Keratinocyte (primary cell): Measurements from ENCODE around the gene GFOD1. TPM values are rescaled to one million over a fixed set of nuclear protein-coding genes. Genes with fewer than 3 reads are reported as not detected.

ENCODE experiments used
- DNase-seq: peaks from one replicate; pipeline ENCODE4 v3.0.0-alpha.2; 2011; ENCODE audit warnings: low read depth, missing footprints, low spot score
- FAIRE-seq: peaks from 2 replicates; lab custom pipeline; 2011; peaks lifted over from hg19 to GRCh38; lab: Jason Lieb, UNC
- H2AFZ ChIP-seq: 2 replicates; pipeline ENCODE4 v1.6.0; 2012; ENCODE audit warnings: low read length, control low read depth, inconsistent platforms; ENCODE audit not compliant: control insufficient read depth
- H3K27ac ChIP-seq: 2 replicates; pipeline ENCODE4 v1.5.1; 2011; ENCODE audit warnings: low read length; ENCODE audit not compliant: control insufficient read depth, insufficient read depth
- H3K27me3 ChIP-seq: 3 replicates; pipeline ENCODE4 v1.6.0; 2011; ENCODE audit warnings: low read length; ENCODE audit not compliant: control insufficient read depth, insufficient read depth; ENCODE audit errors: extremely low read depth
- H3K36me3 ChIP-seq, 2 experiments: 2 replicates in 1 of 2; 3 replicates in 1 of 2; pipeline ENCODE4 v1.5.1; 2011; ENCODE audit warnings: low read length in 2 of 2, mild to moderate bottlenecking in 1 of 2; ENCODE audit not compliant: control insufficient read depth in 2 of 2, insufficient read depth in 2 of 2; ENCODE audit errors: extremely low read depth in 1 of 2
- H3K4me1 ChIP-seq: 3 replicates; pipeline ENCODE4 v1.5.1; 2011; ENCODE audit warnings: low read length; ENCODE audit not compliant: control insufficient read depth, insufficient read depth; ENCODE audit errors: extremely low read depth
- H3K4me2 ChIP-seq: 3 replicates; pipeline ENCODE4 v1.6.0; 2011; ENCODE audit warnings: low read depth, low read length; ENCODE audit not compliant: control insufficient read depth, insufficient read depth; ENCODE audit errors: extremely low read depth
- H3K4me3 ChIP-seq, 3 experiments: fragments of 200-600 bp in 1 of 3; sonication (generic) in 1 of 3; 2 replicates in 2 of 3; 3 replicates in 1 of 3; pipeline ENCODE4 v1.5.1; 2011 to 2016; ENCODE audit warnings: low read length in 3 of 3, mild to moderate bottlenecking in 3 of 3, control low read depth in 2 of 3, inconsistent platforms in 1 of 3, low read depth in 1 of 3, mixed read lengths in 1 of 3, mixed run types in 1 of 3, moderate library complexity in 1 of 3; ENCODE audit not compliant: control insufficient read depth in 2 of 3, insufficient read depth in 2 of 3; ENCODE audit errors: extremely low read depth in 1 of 3
- H3K79me2 ChIP-seq: 2 replicates; pipeline ENCODE4 v1.6.0; 2012; ENCODE audit warnings: low read length; ENCODE audit not compliant: control insufficient read depth, insufficient read depth
- H3K9ac ChIP-seq: 3 replicates; pipeline ENCODE4 v1.6.0; 2011; ENCODE audit warnings: low read length; ENCODE audit not compliant: control insufficient read depth, insufficient read depth; ENCODE audit errors: extremely low read depth
- H3K9me1 ChIP-seq: 3 replicates; pipeline ENCODE4 v1.6.0; 2011; ENCODE audit warnings: low read length; ENCODE audit not compliant: control insufficient read depth, insufficient read depth; ENCODE audit errors: extremely low read depth
- H3K9me3 ChIP-seq: 2 replicates; pipeline ENCODE4 v1.5.1; 2012; ENCODE audit warnings: low read depth, low read length; ENCODE audit not compliant: control insufficient read depth
- H4K20me1 ChIP-seq: 3 replicates; pipeline ENCODE4 v1.6.0; 2011; ENCODE audit warnings: low read length; ENCODE audit not compliant: control insufficient read depth, insufficient read depth; ENCODE audit errors: extremely low read depth
- CTCF ChIP-seq, 3 experiments: IDR thresholded peaks in 1 of 3; conservative IDR thresholded peaks in 1 of 3; optimal IDR thresholded peaks in 1 of 3; 2 replicates in 2 of 3; 3 replicates in 1 of 3; pipeline versions ENCODE3 to v1.5.1; 2011; ENCODE audit warnings: low read length in 3 of 3, mild to moderate bottlenecking in 3 of 3, moderate library complexity in 2 of 3, control low read depth in 1 of 3, inconsistent platforms in 1 of 3; ENCODE audit not compliant: insufficient read depth in 2 of 3; ENCODE audit errors: extremely low read depth in 1 of 3
- EZH2 ChIP-seq: IDR thresholded peaks from one replicate; pipeline ENCODE4 v1.6.1; 2012; ENCODE audit warnings: inconsistent platforms, mild to moderate bottlenecking, low read length, moderate library complexity
- dilution Hi-C: fragments of 300-500 bp; cut with MboI; formaldehyde crosslinking; loops from one replicate; pipeline ENCODE4 v1.7.0; 2020; ENCODE audit warnings: low sequenced_read_pairs; ENCODE audit not compliant: extremely low pct_ligation_motif_present
- polyA plus RNA-seq, 5 experiments: library from polyadenylated mRNA; depleted of rRNA in 3 of 5; stranded (reverse) in 3 of 5; stranded (forward) in 1 of 5; unstranded in 1 of 5; fragments of >200 nt; gene quantifications; 1 replicate in 1 of 5; 2 replicates in 3 of 5; 3 replicates in 1 of 5; pipeline versions ENCODE4 v1.2.1 to v1.2.3, GENCODE V29; 2011 to 2012; ENCODE audit warnings: missing spikeins in 2 of 5, low read depth in 1 of 5, low replicate concordance in 1 of 5

GFOD1 gene
- polyA plus RNA-seq, 1 donor (not counting 4 experiments of a cell fraction or from before 2014, with no cell fraction given): 7.2 TPM

GRCh38 chr6:13493147-13493546 is 5.7 kb upstream of the GFOD1 start:
- dilution Hi-C loops: no loop called here
- FAIRE-seq: no peak

GRCh38 chr6:13492357-13492756 is 5.0 kb upstream of the GFOD1 start:
- Histone ChIP-seq H3K4me3 (no peak overlapping the region), H3K4me2 (no peak overlapping the region), H3K27me3 (no peaks in the 10 kb centered on the region), H3K4me1 (peaks cover 9% of the 10 kb centered on the region), H3K9me3 (no peaks in the 10 kb centered on the region), H3K36me3 (no peaks in the 10 kb centered on the region), H3K27ac (no peak overlapping the region), H3K9ac (no peak overlapping the region), H2AFZ (no peak overlapping the region), H3K9me1 (no peaks in the 10 kb centered on the region), H4K20me1 (no peaks in the 10 kb centered on the region), H3K79me2 (no peaks in the 10 kb centered on the region)
- TF ChIP-seq CTCF (optimal IDR thresholded peaks at IDR 0.05 in 1 of 3, IDR thresholded peaks at IDR 0.05 in 1 of 3, conservative IDR thresholded peaks at IDR 0.05 in 1 of 3; ENCODE audit: extremely low read depth in 1 of 3, insufficient read depth in 2 of 3, low read length in 3 of 3) (no peak), EZH2 (no peak)
- FAIRE-seq (no peak), DNase-seq (no peak)
- dilution Hi-C loops: no loop called here

More at GRCh38 chr6:13493147-13493546, 5.7 kb upstream of the GFOD1 start:
- Histone ChIP-seq H3K27ac (no peak overlapping the region), H3K4me1 (peaks cover 9% of the 10 kb centered on the region), H3K9ac (no peak overlapping the region), H3K79me2 (no peaks in the 10 kb centered on the region), H3K9me3 (no peaks in the 10 kb centered on the region), H2AFZ (no peak overlapping the region), H3K4me2 (no peak overlapping the region), H3K36me3 (no peaks in the 10 kb centered on the region), H4K20me1 (no peaks in the 10 kb centered on the region), H3K4me3 (no peak overlapping the region), H3K9me1 (no peaks in the 10 kb centered on the region), H3K27me3 (no peaks in the 10 kb centered on the region)
- no peak for TF ChIP-seq CTCF (optimal IDR thresholded peaks at IDR 0.05 in 1 of 3, IDR thresholded peaks at IDR 0.05 in 1 of 3, conservative IDR thresholded peaks at IDR 0.05 in 1 of 3; ENCODE audit: extremely low read depth in 1 of 3, insufficient read depth in 2 of 3, low read length in 3 of 3)
- TF ChIP-seq EZH2: no peak
- no peak for DNase-seq
